ENCODE measurements around the gene SIGLEC8.
A peak's percentile ranks its signal among the peaks of the same experiment; 100 is the strongest.
"Not testable (repeated sequence)": the region's sequence is repeated elsewhere in the genome, so short reads cannot be mapped to it uniquely, and the experiment has no call there.

SIGLEC8 gene

DNA sequence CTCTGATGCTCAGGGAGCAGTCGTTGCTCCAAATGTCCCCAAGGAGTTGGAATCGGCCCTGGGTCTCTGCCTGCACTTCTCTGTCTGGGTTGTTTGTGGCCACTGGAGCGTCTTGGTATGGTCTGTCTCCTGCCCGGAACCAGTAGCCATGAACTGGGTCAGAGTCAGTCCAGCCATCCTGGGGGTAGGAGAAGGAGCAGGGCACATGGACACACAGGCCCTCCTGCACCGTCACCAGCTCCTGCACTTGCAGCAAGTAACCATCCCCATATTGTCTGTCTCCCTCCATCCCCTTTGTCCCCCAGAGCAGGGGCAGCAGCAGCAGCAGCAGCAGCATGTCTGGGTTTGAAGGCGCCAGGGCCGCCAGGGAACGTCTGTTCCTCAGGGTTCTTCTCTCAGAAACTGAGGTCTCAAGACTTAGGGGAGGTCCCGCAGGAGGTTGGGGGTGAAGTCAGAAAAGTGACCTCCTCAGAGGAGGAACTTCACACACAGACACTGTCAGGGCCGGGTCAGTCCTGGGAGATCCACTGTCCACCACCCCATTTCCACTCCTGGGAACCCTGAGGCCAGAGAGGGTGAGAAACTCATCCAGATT lies at the start of gene SIGLEC8:
Gene SIGLEC8 (minus strand): TSS at position 404 of the 595 bp plus-strand sequence. CDS start 67 bp downstream, at position 337.
- peaks cover 11% of the 10 kb centered on the region for H3K4me1 Mint-ChIP-seq
- no peak within 1 kb of the TSS for H3K27ac Mint-ChIP-seq
- no peak for ATAC-seq

DNA sequence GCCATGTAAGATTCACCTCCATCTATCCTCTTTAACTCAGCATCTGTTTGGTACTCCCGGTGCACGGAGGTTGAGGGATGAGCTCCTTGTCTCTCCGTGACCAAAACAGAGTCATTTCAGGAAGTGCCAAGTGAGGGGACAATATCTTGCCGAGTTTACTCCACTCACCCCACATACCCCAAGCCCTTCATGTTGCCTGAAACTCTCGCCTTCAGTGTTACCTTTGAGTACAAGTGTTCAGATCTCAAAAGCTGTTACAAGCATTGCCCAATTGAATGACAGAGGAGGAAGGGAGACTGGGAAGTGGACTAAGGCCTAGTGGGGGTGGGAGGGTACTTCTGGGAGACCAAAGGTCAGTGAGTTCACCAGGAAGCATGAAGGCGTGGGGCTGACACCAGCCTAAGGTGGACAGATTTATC lies 49.4 kb upstream of the SIGLEC8 start:
- Mint-ChIP-seq H3K36me3 (ENCODE audit: low read depth) (peaks cover 2% of the 10 kb centered on the region), H3K9me3 (peaks cover 13% of the 10 kb centered on the region), H3K4me1 (peaks cover 23% of the 10 kb centered on the region), H3K27me3 (peaks cover 15% of the 10 kb centered on the region), H3K27ac (no peak overlapping the region), H3K4me3 (no peak overlapping the region)
- no peak for ATAC-seq
- DNase-seq, result no peak

More for the DNA sequence above, at the start of gene SIGLEC8:
- Mint-ChIP-seq H3K4me3 (no peak within 1 kb of the TSS), H3K27me3 (peaks cover 19% of the 10 kb centered on the region), H3K9me3 (no peaks in the 10 kb centered on the region), H3K36me3 (ENCODE audit: low read depth) (no peaks in the 10 kb centered on the region)
- no peak for DNase-seq

DNA sequence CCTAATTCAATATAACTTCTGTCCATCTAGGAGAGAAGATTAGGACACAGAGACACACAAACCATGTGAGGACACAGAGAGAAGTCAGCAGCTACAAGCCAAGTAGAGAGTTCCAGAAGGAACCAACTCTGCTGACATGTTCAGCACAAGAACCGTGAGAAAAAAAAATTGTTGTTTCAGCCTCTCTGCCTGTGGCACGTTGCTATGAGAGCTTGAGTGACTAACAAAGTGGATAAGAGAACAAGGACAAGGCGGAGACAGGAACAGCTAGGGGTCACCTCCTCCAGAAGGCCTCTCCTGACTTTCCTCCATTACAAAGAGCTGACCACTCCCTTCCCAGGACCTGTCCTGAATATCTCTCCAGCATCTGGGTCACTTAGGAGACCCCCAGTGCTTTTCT lies 48.9 kb upstream of the SIGLEC8 start:
- no peak for DNase-seq
- ATAC-seq, result no peak
- H3K9me3 Mint-ChIP-seq, result peaks cover 13% of the 10 kb centered on the region
- H3K27ac Mint-ChIP-seq, result no peak overlapping the region
- H3K36me3 Mint-ChIP-seq (ENCODE audit: low read depth), result peaks cover 2% of the 10 kb centered on the region
- peaks cover 25% of the 10 kb centered on the region for H3K4me1 Mint-ChIP-seq
- H3K27me3 Mint-ChIP-seq, result peaks cover 13% of the 10 kb centered on the region
- no peak overlapping the region for H3K4me3 Mint-ChIP-seq

DNA sequence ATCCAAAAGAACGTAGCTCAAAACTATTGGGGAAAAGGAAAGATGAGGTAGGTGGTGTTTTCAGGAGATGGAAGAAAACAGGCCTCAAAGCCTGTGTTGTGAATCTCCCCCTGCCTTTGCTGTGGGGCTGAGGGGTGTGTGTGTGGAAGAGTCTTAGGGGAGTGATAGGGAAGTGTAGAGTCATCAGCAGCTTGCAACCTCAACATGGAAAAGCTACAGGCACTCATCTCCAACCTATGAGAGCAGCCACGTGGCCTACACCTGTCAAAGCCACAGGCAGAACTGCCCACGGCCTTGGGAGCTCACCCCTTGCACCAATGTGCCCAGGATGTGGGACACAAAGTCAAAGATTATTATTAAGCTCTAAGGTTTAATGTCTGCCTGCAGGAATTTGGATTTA lies 47.6 kb upstream of the SIGLEC8 start:
- ATAC-seq, result peak; percentile 60
- H3K4me1 Mint-ChIP-seq, result peaks cover 32% of the 10 kb centered on the region
- H3K36me3 Mint-ChIP-seq (ENCODE audit: low read depth), result peaks cover 2% of the 10 kb centered on the region
- no peak overlapping the region for H3K27ac Mint-ChIP-seq
- DNase-seq, result no peak
- H3K4me3 Mint-ChIP-seq, result no peak overlapping the region
- H3K9me3 Mint-ChIP-seq, result peaks cover 13% of the 10 kb centered on the region
- H3K27me3 Mint-ChIP-seq, result peaks cover 6% of the 10 kb centered on the region

DNA sequence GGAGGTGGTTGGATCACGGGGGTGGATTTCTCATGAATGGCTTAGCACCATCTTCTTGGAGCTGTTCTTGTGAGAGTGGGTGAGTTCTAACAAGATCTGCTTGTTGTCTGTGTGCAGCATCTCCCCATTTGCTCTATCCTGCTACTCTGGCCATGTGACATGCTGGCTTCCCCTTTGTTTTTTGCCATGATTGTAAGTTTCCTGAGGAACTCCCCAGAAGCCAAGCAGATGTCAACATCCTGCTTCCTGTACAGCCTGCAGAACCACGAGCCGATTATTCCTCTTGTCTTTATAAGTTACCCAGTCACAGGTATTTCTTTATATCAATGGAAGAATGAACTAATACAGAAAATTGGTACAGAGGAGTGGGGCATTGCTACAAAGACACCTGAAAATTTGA lies 45.6 kb upstream of the SIGLEC8 start:
- no peak overlapping the region for H3K4me3 Mint-ChIP-seq
- peaks cover 2% of the 10 kb centered on the region for H3K27me3 Mint-ChIP-seq
- peaks cover 2% of the 10 kb centered on the region for H3K36me3 Mint-ChIP-seq (ENCODE audit: low read depth)
- H3K4me1 Mint-ChIP-seq, result peaks cover 36% of the 10 kb centered on the region
- peaks cover 13% of the 10 kb centered on the region for H3K9me3 Mint-ChIP-seq
- DNase-seq (no peak), ATAC-seq (no peak)
- H3K27ac Mint-ChIP-seq, result no peak overlapping the region

DNA sequence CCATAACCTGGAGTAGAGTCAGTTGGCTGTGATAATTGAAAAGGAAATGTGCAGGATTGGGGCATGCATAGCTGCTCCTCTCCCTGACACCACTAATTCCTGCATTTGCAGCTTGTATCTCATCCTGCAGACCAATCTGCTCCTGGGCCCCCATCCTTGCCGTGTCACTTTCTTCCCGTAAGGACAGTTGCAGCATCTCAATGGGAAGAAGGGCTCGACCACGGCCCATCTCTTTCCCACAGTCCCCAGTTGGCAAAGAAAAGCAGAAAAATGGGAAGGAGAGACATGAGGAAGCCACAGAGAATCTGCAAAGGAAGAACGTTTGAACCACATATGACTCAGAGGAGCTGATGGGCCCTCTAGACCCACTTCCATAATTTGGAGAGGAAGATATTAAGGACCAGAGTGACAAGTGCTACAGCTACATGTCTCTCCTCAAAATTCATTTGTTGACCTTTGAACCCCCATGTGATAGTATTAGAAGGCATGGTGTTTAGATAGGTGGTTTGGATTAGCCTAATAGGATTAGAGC lies 45.1 kb upstream of the SIGLEC8 start:
- Mint-ChIP-seq H3K36me3 (ENCODE audit: low read depth) (peaks cover 2% of the 10 kb centered on the region), H3K9me3 (peaks cover 13% of the 10 kb centered on the region), H3K27ac (no peak overlapping the region), H3K4me3 (no peak overlapping the region), H3K27me3 (peaks cover 5% of the 10 kb centered on the region), H3K4me1 (peaks cover 36% of the 10 kb centered on the region)
- DNase-seq (no peak), ATAC-seq (no peak)

DNA sequence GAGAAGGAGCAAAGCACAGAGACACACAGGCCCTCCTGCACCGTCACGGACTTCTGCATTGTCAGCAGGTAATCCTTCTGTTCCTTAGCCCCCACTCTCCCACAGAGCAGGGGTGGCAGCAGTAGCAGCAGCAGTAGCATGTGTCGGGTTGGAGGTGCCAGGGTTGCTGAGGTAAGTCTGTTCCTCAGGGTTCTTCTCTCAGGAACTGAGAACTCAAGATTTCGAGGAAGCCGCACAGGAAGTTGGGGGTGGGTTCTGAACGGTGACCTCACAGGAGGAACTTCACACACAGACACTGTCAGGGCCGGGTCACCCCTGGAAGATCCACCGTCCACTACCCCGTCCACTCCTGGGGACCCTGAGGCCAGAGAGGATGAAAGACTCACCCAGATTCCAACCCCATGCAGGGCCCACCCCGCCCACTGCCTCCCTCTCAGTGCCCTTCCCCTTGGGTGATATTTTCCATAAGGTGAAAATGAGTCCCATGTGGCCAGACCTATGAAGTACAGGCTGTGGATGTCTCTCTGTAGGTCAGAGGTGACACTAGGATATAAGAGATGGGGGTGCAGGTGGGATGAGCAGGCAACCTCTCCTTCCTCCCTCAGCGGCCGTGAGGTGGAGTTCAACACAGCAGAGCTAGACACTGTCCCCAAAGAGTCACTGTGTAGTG lies 43.5 kb upstream of the SIGLEC8 start, which contains the start of gene SIGLEC12:
Gene SIGLEC12 (minus strand): TSS at position 207 of the 670 bp plus-strand sequence. CDS start 67 bp downstream, at position 140.
- Mint-ChIP-seq H3K4me3 (peak within 1 kb of the TSS; percentile 76), H3K27me3 (peaks cover 3% of the 10 kb centered on the region), H3K36me3 (ENCODE audit: low read depth) (peaks cover 2% of the 10 kb centered on the region), H3K4me1 (peaks cover 34% of the 10 kb centered on the region), H3K9me3 (peaks cover 13% of the 10 kb centered on the region), H3K27ac (peak within 1 kb of the TSS; percentile 74)
- ATAC-seq (peak; percentile 74), DNase-seq (peak; percentile 47)

DNA sequence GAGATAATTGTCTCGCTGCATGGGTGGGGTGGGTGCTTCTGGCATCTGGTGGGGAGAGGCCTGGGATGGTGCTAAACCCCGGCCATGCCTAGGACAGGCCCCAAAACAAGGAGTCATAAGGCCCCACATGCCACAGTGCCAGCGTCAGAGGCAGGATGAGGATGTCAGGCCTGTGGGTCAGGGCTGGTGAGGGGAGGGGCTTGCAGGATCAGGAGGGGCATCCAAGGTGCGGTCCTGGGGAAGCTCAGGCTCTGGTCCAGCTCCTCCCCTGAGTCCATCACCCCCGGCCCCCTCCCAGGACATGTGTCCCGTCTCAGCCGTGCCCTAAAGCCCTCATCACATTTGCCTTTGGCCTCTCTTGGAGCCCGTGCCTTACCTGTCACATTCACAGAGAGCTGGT lies 42.7 kb upstream of the SIGLEC8 start:
- DNase-seq; H3K27me3 Mint-ChIP-seq; ATAC-seq; H3K36me3 Mint-ChIP-seq (ENCODE audit: low read depth): not testable (repeated sequence)
- Mint-ChIP-seq H3K4me3 (peak overlapping the region; percentile 76), H3K27ac (peak overlapping the region; percentile 74), H3K4me1 (peaks cover 32% of the 10 kb centered on the region), H3K9me3 (peaks cover 13% of the 10 kb centered on the region)

DNA sequence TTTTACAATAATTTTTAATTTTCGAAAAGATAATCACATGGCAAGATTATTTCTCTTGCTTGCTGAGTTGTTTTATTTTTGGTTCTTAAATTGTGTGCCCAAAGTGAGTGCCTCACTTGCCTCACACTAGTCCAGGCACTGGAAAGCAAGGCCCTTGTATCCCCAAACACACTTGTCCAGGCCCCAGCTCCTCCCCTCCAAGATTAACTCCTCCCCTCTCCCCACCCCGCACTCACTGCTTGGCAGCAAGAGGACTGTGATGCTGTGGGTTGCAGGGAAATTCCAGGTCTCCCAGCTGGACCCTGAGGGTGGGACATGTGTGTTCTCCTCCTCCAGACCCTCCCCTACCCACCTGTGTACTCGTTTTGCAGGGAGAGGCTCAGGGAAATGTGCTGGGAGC lies 39.4 kb upstream of the SIGLEC8 start:
- peaks cover 19% of the 10 kb centered on the region for H3K27me3 Mint-ChIP-seq
- no peak overlapping the region for H3K4me3 Mint-ChIP-seq
- no peak overlapping the region for H3K27ac Mint-ChIP-seq
- H3K9me3 Mint-ChIP-seq, result peaks cover 14% of the 10 kb centered on the region
- H3K4me1 Mint-ChIP-seq, result peaks cover 40% of the 10 kb centered on the region
- H3K36me3 Mint-ChIP-seq (ENCODE audit: low read depth), result peaks cover 8% of the 10 kb centered on the region
- DNase-seq (no peak), ATAC-seq (no peak)

DNA sequence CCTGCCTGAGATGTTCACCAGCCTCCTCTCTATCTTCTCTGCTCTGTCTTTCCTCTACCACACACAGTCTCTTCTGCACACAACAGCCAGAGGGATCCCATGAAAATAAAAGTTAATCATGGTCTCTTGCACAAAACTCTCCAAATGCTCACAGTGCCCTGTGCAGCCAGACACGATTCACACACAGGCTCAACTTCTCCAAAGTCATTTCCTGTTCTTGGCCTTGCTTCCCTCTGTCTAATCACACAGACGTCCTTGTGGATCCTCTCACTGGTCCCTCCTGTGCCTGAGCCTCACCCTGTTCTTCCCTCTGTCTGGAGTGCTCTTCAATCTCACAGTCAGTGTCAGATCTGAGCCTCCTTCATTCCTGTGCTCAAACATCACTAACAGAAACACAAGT lies 35.5 kb upstream of the SIGLEC8 start:
- Mint-ChIP-seq H3K4me1 (peaks cover 36% of the 10 kb centered on the region), H3K36me3 (ENCODE audit: low read depth) (peaks cover 10% of the 10 kb centered on the region), H3K9me3 (peaks cover 17% of the 10 kb centered on the region), H3K27me3 (peaks cover 22% of the 10 kb centered on the region), H3K27ac (no peak overlapping the region), H3K4me3 (no peak overlapping the region)
- DNase-seq (no peak), ATAC-seq (no peak)

DNA sequence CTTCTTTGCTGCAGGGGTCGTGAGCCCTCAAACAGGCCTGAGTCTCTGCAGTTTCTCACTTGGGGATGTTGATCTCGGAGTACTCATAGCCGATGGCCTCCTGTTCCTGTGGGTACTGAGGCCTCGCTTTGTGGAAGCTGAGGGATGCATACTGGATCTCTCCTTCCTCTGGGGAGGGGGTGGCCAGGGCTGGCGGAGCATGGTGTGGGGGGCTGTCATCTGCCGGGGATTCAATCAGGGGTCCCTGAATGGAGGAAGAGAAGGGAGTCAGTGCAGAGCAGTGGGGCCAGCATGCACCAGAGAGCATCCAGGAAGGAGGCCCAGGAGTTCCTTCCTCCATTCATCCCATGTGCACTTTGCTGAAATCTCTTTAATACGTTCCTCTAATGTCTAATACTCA lies 33.3 kb upstream of the SIGLEC8 start:
- H3K27me3 Mint-ChIP-seq, result peaks cover 19% of the 10 kb centered on the region
- ATAC-seq, result no peak
- H3K36me3 Mint-ChIP-seq (ENCODE audit: low read depth), result peaks cover 13% of the 10 kb centered on the region
- DNase-seq, result no peak
- peaks cover 47% of the 10 kb centered on the region for H3K4me1 Mint-ChIP-seq
- peaks cover 17% of the 10 kb centered on the region for H3K9me3 Mint-ChIP-seq
- H3K4me3 Mint-ChIP-seq, result no peak overlapping the region
- no peak overlapping the region for H3K27ac Mint-ChIP-seq

DNA sequence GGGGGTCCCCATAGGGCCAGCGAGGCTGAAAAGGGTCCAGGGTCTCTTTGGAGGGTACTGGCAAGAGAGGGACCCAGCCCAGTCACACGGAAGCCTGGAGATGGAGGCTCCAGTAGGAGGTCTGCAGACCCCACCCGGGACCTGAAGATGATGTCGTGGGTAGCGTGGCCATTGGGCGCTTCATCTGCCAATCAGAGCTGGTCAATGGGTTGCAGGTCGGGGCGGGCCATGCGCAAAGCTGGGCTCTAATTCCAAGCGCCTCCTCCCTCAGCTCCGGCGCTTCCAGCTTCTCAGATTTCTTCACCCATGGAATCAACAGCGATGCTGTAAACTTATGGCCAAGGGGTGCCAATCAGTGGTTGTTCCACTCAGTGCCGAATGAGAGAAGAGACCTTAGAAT lies 32.4 kb upstream of the SIGLEC8 start:
- peaks cover 19% of the 10 kb centered on the region for H3K27me3 Mint-ChIP-seq
- peaks cover 22% of the 10 kb centered on the region for H3K9me3 Mint-ChIP-seq
- ATAC-seq, result no peak
- no peak for DNase-seq
- H3K36me3 Mint-ChIP-seq (ENCODE audit: low read depth), result peaks cover 15% of the 10 kb centered on the region
- H3K27ac Mint-ChIP-seq, result no peak overlapping the region
- no peak overlapping the region for H3K4me3 Mint-ChIP-seq
- peaks cover 47% of the 10 kb centered on the region for H3K4me1 Mint-ChIP-seq

DNA sequence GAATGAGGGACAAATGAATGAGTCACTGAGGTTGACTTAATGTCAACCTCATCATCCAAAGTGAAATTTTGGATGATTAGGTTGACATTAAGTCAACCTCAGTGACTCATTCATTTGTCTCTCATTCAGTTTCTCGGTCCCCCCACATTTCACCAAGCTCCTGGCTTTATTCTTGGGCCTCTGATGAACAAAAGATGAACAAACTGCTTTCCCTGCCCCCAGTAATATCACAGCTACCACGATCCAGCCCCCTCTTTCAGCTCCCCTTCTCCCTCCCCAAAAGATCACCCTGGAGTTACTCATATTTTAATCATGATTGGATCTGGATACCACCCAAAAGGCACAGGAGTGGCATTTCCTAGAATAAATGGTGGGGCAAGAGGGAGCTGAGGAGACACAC lies 30.9 kb upstream of the SIGLEC8 start:
- DNase-seq (peak; percentile 44), ATAC-seq (peak; percentile 86)
- H3K4me3 Mint-ChIP-seq, result peak overlapping the region; percentile 27
- H3K36me3 Mint-ChIP-seq (ENCODE audit: low read depth), result peaks cover 13% of the 10 kb centered on the region
- H3K4me1 Mint-ChIP-seq, result peaks cover 44% of the 10 kb centered on the region
- peaks cover 24% of the 10 kb centered on the region for H3K27me3 Mint-ChIP-seq
- H3K27ac Mint-ChIP-seq, result peak overlapping the region; percentile 92
- peaks cover 19% of the 10 kb centered on the region for H3K9me3 Mint-ChIP-seq

DNA sequence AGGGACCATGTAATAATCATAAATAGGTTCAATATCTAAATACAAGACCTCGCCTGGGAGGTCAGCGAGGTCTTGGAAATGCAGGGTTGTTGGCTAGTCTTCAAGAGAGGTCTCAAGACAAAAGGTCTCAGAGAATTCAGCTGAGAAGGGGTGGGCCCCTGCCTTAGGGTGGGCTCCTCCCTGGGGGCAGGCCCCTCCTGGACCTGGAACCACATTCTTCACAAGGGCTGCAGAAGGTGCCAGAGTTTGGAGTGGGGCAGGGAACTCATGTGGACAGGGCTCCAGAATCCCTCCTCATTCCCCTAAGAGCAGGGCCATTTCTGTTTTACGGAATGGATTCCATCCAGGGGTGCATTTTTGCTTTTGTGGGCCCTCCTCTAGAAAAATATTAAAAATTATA lies 30.2 kb upstream of the SIGLEC8 start:
- Mint-ChIP-seq H3K27ac (peak overlapping the region; percentile 50), H3K36me3 (ENCODE audit: low read depth) (peaks cover 11% of the 10 kb centered on the region), H3K4me1 (peaks cover 39% of the 10 kb centered on the region), H3K4me3 (no peak overlapping the region), H3K27me3 (peaks cover 22% of the 10 kb centered on the region), H3K9me3 (peaks cover 13% of the 10 kb centered on the region)
- ATAC-seq (no peak), DNase-seq (no peak)
